A673 (cell line): Measurements from ENCODE around the gene SGCB.
"Not testable (repeated sequence)": the region's sequence is repeated elsewhere in the genome, so short reads cannot be mapped to it uniquely, and the experiment has no call there.

Experiments
- CTCF ChIP-seq: fragments of 300-800, 200-600 bp; sonication (generic); conservative IDR thresholded peaks from 2 replicates; pipeline ENCODE4 v1.5.1; 2017; ENCODE audit warnings: low read depth, mild to moderate bottlenecking, antibody characterized with exemption, low read length, moderate library complexity, mixed read lengths
- EZH2 ChIP-seq: fragments of 200-600 bp; sonication (generic); IDR thresholded peaks from 2 replicates; pipeline ENCODE4 v1.6.1; 2017; ENCODE audit warnings: borderline replicate concordance, low read depth, mild to moderate bottlenecking, mixed read lengths, antibody characterized with exemption, low read length; ENCODE audit not compliant: poor library complexity, severe bottlenecking

- not testable (repeated sequence) for TF ChIP-seq CTCF, EZH2
Observed at GRCh38 chr4:52086425-52086824, 48.3 kb upstream of the SGCB start.
